ENCODE data around the gene UNC13C.

Gene UNC13C

DNA sequence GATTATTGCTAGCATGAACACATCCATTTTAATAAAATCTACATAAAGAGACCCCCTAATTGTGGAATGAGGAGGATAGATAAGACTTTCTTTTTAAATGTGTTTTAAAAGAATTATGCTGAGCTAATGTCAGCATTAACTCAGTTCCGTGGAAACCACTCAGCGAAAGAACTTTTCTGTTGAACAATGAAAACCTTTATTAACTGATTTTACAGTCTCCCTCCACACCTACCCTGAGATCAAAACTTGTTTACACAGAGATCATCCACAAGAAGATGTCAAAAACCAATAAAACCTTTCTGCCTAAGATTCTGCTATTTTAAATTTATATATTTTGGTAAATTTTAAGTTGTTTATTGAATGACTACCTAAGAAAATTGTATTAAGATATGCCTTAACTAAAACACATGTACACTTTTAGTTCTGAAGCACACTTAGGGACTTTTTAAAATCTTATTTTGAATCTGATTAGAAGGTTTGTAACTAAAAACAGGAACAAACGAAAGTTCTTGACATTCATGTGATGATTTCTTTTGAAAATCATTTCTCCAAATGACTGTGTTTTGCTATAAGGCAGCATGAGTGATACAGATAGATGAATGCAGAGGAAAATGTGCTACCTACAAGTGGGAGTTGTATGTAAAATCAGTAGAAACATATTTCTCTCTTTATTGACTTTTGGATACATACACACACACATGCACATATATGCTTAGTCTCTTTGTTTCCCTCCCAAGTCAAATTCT lies 369.0 kb downstream of the UNC13C start:
- H3K27me3 ChIP-seq: no peaks in the 10 kb centered on the region
- H3K27ac ChIP-seq: no peak overlapping the region
- H3K4me2 ChIP-seq: no peak overlapping the region
- H3K4me1 ChIP-seq: no peaks in the 10 kb centered on the region
- H3K36me3 ChIP-seq: no peaks in the 10 kb centered on the region
- no peaks in the 10 kb centered on the region for H3K9me3 ChIP-seq (replicated peaks in 1 of 11)
- no peaks in the 10 kb centered on the region; a peak in 1 of 22 replicates for H4K20me1 ChIP-seq
- no peak overlapping the region for H3K4me3 ChIP-seq
- no peak for TF ChIP-seq Cebpa-rat (IDR thresholded peaks at IDR 0.05)
- no peak overlapping the region for H3K9ac ChIP-seq

DNA sequence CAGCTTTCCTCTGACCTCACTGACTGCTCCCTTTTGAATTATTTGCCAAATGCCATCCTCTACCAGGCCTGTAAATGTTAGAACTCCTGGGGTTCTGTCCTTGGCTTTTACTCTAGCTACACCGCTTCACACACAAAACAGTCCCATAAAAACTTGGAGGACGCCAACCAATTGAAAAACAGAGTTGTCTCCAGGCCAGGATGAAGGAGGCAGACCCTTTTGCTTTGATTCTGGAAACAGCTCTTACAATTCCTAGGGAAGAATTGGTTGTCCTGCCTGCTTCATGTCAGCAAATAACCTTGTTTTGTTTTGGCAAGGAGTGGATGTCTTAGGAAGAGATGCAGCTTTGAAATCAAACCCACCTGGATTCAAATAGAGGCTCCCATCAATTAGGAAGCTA lies 375.5 kb downstream of the UNC13C start:
- no peak overlapping the region for H3K9ac ChIP-seq
- H3K9me3 ChIP-seq (replicated peaks in 1 of 11): no peaks in the 10 kb centered on the region
- H3K4me3 ChIP-seq: no peak overlapping the region
- no peaks in the 10 kb centered on the region; a peak in 1 of 22 replicates for H4K20me1 ChIP-seq
- no peak overlapping the region for H3K4me2 ChIP-seq
- no peaks in the 10 kb centered on the region for H3K4me1 ChIP-seq
- no peaks in the 10 kb centered on the region for H3K27me3 ChIP-seq
- no peak overlapping the region for H3K27ac ChIP-seq
- no peak for TF ChIP-seq Cebpa-rat (IDR thresholded peaks at IDR 0.05)
- no peaks in the 10 kb centered on the region for H3K36me3 ChIP-seq

DNA sequence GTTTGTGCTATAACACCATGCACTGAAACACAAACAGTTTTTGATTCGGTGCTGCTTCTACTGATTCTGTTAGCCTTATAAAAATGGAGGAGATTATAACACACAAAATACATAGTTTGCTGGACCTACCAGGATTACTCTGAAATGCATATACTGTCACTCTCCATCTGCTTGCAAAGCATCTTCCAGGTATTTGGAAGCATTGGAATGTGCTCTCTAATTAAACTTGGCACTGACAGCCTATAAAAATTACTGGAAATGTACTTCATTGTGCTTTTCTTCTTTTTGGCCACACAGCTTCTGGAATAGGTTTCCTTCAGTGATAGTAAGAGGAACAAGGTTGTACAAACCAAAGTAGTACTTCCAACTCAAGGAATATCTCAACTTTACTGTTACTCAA lies 376.1 kb downstream of the UNC13C start:
- Histone ChIP-seq H3K27me3 (no peaks in the 10 kb centered on the region), H3K4me1 (no peaks in the 10 kb centered on the region), H3K9me3 (replicated peaks in 1 of 11) (peaks cover 0 to 4% (median 0%) of the 10 kb centered on the region in 11 experiments; a peak in 7 of 22 replicates), H3K4me3 (no peak overlapping the region), H3K36me3 (no peaks in the 10 kb centered on the region), H3K4me2 (no peak overlapping the region), H3K9ac (no peak overlapping the region), H3K27ac (no peak overlapping the region), H4K20me1 (no peaks in the 10 kb centered on the region; a peak in 1 of 22 replicates)
- no peak for TF ChIP-seq Cebpa-rat (IDR thresholded peaks at IDR 0.05)

DNA sequence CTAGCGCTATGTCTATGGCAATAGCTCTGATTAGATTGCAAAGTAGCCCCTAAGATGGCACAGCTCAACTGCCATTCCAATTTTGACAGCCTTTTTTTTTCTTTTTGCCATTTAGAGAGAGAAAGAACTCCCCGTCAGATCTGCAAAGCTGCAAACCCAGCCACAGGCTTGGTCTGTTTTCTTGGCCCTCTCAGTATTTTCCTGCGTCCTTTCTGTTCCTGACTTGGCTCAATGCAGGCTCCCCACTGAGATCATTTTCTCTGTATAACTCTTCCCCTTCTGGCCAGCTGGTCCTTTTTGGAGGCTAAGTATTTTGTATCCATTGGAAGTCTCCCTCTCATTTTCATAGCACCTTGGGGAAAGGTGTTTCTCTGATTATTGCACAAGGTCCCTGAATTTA lies 386.7 kb downstream of the UNC13C start:
- Histone ChIP-seq H3K4me2 (no peak overlapping the region), H3K9ac (no peak overlapping the region), H3K9me3 (replicated peaks in 1 of 11) (peaks cover 8 to 20% (median 11%) of the 10 kb centered on the region in 11 experiments; a peak in 18 of 22 replicates), H3K4me3 (no peak overlapping the region), H4K20me1 (no peaks in the 10 kb centered on the region), H3K36me3 (no peaks in the 10 kb centered on the region), H3K27ac (no peak overlapping the region), H3K4me1 (no peaks in the 10 kb centered on the region), H3K27me3 (no peaks in the 10 kb centered on the region)
- no peak for TF ChIP-seq Cebpa-rat (IDR thresholded peaks at IDR 0.05)

DNA sequence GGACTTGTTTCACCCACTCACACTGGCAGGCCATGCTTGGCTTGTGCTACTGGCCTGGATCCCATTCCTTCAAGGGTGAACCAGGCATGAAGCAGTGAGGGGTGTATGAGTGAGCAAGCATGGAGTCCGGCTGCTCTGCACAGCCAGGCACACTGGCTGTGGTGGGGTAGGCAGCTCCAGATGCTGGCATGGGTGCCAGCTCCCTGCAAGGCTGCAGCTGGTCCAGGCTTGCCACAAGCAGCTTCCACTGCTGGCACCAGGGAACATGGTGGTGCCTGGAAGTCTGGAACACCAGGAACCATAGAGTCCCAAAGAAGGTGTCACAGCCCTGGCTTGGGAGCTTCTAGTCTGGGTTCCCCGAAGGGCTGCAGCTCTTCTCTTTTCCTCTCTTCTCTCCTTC lies 395.1 kb downstream of the UNC13C start:
- Histone ChIP-seq H3K9me3 (replicated peaks in 1 of 11) (peaks cover 18 to 22% (median 20%) of the 10 kb centered on the region in 11 experiments), H3K27ac (no peak overlapping the region), H3K27me3 (no peaks in the 10 kb centered on the region), H3K4me1 (no peaks in the 10 kb centered on the region), H3K4me2 (no peak overlapping the region), H3K36me3 (no peaks in the 10 kb centered on the region), H4K20me1 (no peaks in the 10 kb centered on the region), H3K4me3 (no peak overlapping the region), H3K9ac (no peak overlapping the region)
- TF ChIP-seq Cebpa-rat (IDR thresholded peaks at IDR 0.05): no peak

DNA sequence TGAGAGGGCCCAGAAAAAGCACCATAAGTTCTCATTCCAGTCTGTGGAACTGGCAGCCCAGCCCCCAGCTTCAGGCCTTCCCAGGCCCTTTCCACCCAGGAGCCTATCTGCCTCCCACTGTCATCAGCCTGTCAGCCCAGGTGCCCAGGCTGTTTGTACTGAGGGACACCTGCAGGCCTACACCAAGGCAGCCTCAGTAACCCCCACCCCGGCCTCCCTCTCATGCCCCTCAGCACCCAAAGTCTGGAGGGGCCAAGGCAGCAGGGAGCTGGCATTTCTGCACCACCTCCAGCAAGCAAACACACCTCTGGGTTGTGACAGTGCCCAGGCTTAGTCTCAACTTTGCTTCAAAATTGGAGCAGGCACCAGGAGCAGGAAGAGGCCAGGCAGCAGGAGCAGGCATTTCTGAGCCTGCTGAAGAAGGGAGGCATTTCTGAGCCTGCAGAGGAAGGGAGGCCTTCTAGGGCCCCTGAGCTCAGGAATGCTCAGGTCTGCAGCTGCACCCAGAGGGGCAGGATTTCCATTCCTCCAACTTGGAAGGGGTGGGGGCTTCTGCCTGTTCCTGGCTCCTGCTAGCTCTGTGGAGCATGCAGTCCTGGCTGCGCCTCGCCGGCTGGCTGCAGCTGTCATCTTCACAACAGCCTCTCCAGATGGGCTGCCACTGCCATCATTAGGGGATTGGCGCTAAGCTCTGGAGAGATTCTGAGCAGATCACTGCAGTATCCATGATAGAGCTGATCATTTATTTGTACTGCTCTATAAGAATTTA lies 396.1 kb downstream of the UNC13C start:
- no peaks in the 10 kb centered on the region for H4K20me1 ChIP-seq
- peaks cover 18 to 22% (median 20%) of the 10 kb centered on the region in 11 experiments for H3K9me3 ChIP-seq (replicated peaks in 1 of 11)
- H3K27me3 ChIP-seq: no peaks in the 10 kb centered on the region
- H3K36me3 ChIP-seq: no peaks in the 10 kb centered on the region
- no peak overlapping the region for H3K4me3 ChIP-seq
- no peak overlapping the region for H3K4me2 ChIP-seq
- H3K4me1 ChIP-seq: no peaks in the 10 kb centered on the region
- H3K9ac ChIP-seq: no peak overlapping the region
- TF ChIP-seq Cebpa-rat (IDR thresholded peaks at IDR 0.05): no peak
- H3K27ac ChIP-seq: no peak overlapping the region

DNA sequence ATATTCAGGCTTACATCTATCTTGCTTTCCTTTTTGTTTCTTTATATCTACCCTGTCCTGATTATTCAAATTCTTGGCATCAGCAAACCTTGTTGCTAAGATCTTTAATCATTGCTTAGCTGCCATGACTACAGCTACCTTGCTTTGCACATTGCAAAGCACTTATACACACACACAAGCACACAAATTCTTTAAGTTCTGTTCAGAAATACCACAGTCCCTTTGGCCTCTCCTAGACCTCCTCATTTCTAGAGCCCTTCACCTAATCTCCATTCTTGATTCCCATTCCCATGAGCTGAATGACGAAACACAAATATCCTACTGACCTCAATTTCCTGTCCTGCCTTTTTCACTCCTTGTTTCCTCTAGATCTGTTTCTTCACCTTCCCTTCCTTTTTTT lies 409.6 kb downstream of the UNC13C start:
- Histone ChIP-seq H3K9me3 (replicated peaks in 1 of 11) (no peaks in the 10 kb centered on the region), H3K27ac (no peak overlapping the region), H3K9ac (no peak overlapping the region), H3K36me3 (no peaks in the 10 kb centered on the region), H3K4me2 (peak overlapping the region in 6 of 11 experiments; percentile 6 to 39 (median 30); a peak in 6 of 22 replicates), H3K4me3 (no peak overlapping the region), H3K27me3 (no peaks in the 10 kb centered on the region), H4K20me1 (no peaks in the 10 kb centered on the region), H3K4me1 (peaks cover 0 to 11% (median 2%) of the 10 kb centered on the region in 10 experiments; a peak in 8 of 20 replicates)
- no peak for TF ChIP-seq Cebpa-rat (IDR thresholded peaks at IDR 0.05)

DNA sequence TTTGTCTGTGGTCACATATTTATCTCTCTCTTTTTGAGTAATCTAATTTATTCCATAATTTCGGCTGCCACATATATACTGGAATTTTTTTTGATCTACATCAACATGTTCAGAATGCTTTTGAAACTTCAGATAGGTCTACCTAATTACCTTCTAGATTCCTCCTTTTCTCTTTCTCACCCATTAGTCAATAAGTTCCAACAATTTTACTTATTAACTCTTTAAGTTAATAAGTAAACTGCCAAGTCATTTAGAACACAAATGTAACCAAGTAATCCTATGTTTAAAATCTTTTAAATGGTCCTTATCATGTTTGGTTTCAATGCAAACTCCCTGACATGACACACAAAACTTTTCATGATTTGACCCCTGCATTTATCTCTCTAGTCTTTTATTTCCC lies 410.5 kb downstream of the UNC13C start:
- H3K9ac ChIP-seq: no peak overlapping the region
- H3K4me3 ChIP-seq: no peak overlapping the region
- H3K4me2 ChIP-seq: no peak overlapping the region
- no peaks in the 10 kb centered on the region for H3K9me3 ChIP-seq (replicated peaks in 1 of 11)
- no peaks in the 10 kb centered on the region for H3K27me3 ChIP-seq
- peaks cover 0 to 11% (median 2%) of the 10 kb centered on the region in 10 experiments; a peak in 8 of 20 replicates for H3K4me1 ChIP-seq
- no peaks in the 10 kb centered on the region for H3K36me3 ChIP-seq
- no peaks in the 10 kb centered on the region for H4K20me1 ChIP-seq
- no peak for TF ChIP-seq Cebpa-rat (IDR thresholded peaks at IDR 0.05)
- H3K27ac ChIP-seq: no peak overlapping the region

DNA sequence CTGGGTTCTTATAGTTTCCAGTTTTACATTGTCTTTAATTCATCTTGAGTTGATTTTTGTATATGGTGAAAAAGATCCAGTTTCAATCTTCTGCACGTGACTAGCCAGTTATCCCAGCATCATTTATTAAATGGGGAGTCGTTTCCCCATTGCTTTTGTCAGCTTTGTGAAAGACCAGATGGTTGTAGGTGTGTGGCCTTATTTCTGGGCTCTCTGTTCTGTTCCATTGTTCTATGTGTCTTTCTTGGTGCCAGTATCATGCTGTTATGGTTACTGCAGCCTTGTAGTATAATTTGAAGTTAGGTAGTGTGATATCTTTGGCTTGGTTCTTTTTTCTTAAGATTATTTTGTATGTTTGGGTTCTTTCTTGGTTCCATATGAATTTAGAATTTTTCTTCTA lies 432.2 kb downstream of the UNC13C start:
- no peak overlapping the region for H3K4me2 ChIP-seq
- no peak for TF ChIP-seq Cebpa-rat (IDR thresholded peaks at IDR 0.05)

More for the DNA sequence above, 432.2 kb downstream of the UNC13C start:
- H3K9me3 ChIP-seq (replicated peaks in 1 of 11): no peaks in the 10 kb centered on the region
- H3K27me3 ChIP-seq: no peaks in the 10 kb centered on the region
- H3K27ac ChIP-seq: no peak overlapping the region
- H4K20me1 ChIP-seq: no peaks in the 10 kb centered on the region
- H3K9ac ChIP-seq: no peak overlapping the region
- H3K4me1 ChIP-seq: no peaks in the 10 kb centered on the region
- no peaks in the 10 kb centered on the region for H3K36me3 ChIP-seq
- no peak overlapping the region for H3K4me3 ChIP-seq
